ENCODE measurements around the gene METTL15. TPM values are rescaled to one million over a fixed set of nuclear protein-coding genes. Genes with fewer than 3 reads are reported as not detected.

Gene METTL15
- total RNA-seq, 1 donor from 2014 or later, result 27.9 TPM

- Histone ChIP-seq H3K79me2 (ENCODE audit: low read depth) (no peaks in the 10 kb centered on the region), H3K9me3 (ENCODE audit: low read depth) (no peaks in the 10 kb centered on the region), H3F3A (ENCODE audit: low read depth) (no peaks in the 10 kb centered on the region), H2AFZ (replicated peaks) (no peak overlapping the region), H3K4me1 (no peaks in the 10 kb centered on the region), H3K27me3 (no peaks in the 10 kb centered on the region), H3K9ac (no peak overlapping the region), H3K27ac (no peak overlapping the region), H3K36me3 (no peaks in the 10 kb centered on the region), H4K20me1 (ENCODE audit: low read depth) (no peaks in the 10 kb centered on the region), H3K4me3 (no peak overlapping the region), H3K4me2 (no peak overlapping the region)
- Mint-ChIP-seq H3K9me3 (peaks cover 12% of the 10 kb centered on the region), H3K36me3 (peaks cover 9% of the 10 kb centered on the region), H3K27ac (no peak overlapping the region), H3K4me3 (no peak overlapping the region), H3K27me3 (ENCODE audit: insufficient read depth, low read depth) (peaks cover 2% of the 10 kb centered on the region), H3K4me1 (no peaks in the 10 kb centered on the region)
- DNase-seq (ENCODE audit: low spot score), result no peak
- TF ChIP-seq EZH2 (IDR thresholded peaks at IDR 0.05) (no peak), CTCF (IDR thresholded peaks at IDR 0.05) (no peak), EZH2phosphoT487 (IDR thresholded peaks at IDR 0.05) (no peak)
These were observed 133.6 kb downstream of the METTL15 start for GRCh38 chr11:28241760-28242159.

- Mint-ChIP-seq H3K9me3 (peaks cover 6% of the 10 kb centered on the region), H3K27me3 (ENCODE audit: insufficient read depth, low read depth) (peaks cover 2% of the 10 kb centered on the region), H3K27ac (no peak overlapping the region), H3K4me1 (no peaks in the 10 kb centered on the region), H3K36me3 (peaks cover 5% of the 10 kb centered on the region), H3K4me3 (no peak overlapping the region)
- H4K20me1 ChIP-seq (ENCODE audit: low read depth), result no peaks in the 10 kb centered on the region
- TF ChIP-seq EZH2phosphoT487 (IDR thresholded peaks at IDR 0.05), result no peak
- no peak for TF ChIP-seq EZH2 (IDR thresholded peaks at IDR 0.05)
- TF ChIP-seq CTCF (IDR thresholded peaks at IDR 0.05), result no peak
- DNase-seq (ENCODE audit: low spot score), result no peak
- H3K27ac ChIP-seq, result no peak overlapping the region
- H3K9me3 ChIP-seq (ENCODE audit: low read depth), result no peaks in the 10 kb centered on the region
- no peaks in the 10 kb centered on the region for H3K36me3 ChIP-seq
- no peaks in the 10 kb centered on the region for H3K4me1 ChIP-seq
- no peaks in the 10 kb centered on the region for H3K27me3 ChIP-seq
- no peak overlapping the region for H2AFZ ChIP-seq (replicated peaks)
- no peak overlapping the region for H3K4me3 ChIP-seq
- no peaks in the 10 kb centered on the region for H3F3A ChIP-seq (ENCODE audit: low read depth)
- no peak overlapping the region for H3K9ac ChIP-seq
- no peaks in the 10 kb centered on the region for H3K79me2 ChIP-seq (ENCODE audit: low read depth)
- H3K4me2 ChIP-seq, result no peak overlapping the region
These were observed 134.4 kb downstream of the METTL15 start for GRCh38 chr11:28242596-28242995.

GRCh38 chr11:28243061-28243460 is 134.9 kb downstream of the METTL15 start:
- Mint-ChIP-seq H3K9me3 (peaks cover 6% of the 10 kb centered on the region), H3K4me3 (no peak overlapping the region), H3K36me3 (peaks cover 5% of the 10 kb centered on the region), H3K4me1 (no peaks in the 10 kb centered on the region), H3K27me3 (ENCODE audit: insufficient read depth, low read depth) (peaks cover 2% of the 10 kb centered on the region), H3K27ac (no peak overlapping the region)
- Histone ChIP-seq H3K9me3 (ENCODE audit: low read depth) (no peaks in the 10 kb centered on the region), H3K4me1 (no peaks in the 10 kb centered on the region), H3K36me3 (no peaks in the 10 kb centered on the region), H3K79me2 (ENCODE audit: low read depth) (no peaks in the 10 kb centered on the region), H4K20me1 (ENCODE audit: low read depth) (no peaks in the 10 kb centered on the region), H3K9ac (no peak overlapping the region), H3K27ac (no peak overlapping the region), H3F3A (ENCODE audit: low read depth) (no peaks in the 10 kb centered on the region), H3K4me3 (no peak overlapping the region), H3K4me2 (no peak overlapping the region), H3K27me3 (no peaks in the 10 kb centered on the region), H2AFZ (replicated peaks) (no peak overlapping the region)
- no peak for TF ChIP-seq CTCF (IDR thresholded peaks at IDR 0.05)
- TF ChIP-seq EZH2phosphoT487 (IDR thresholded peaks at IDR 0.05), result no peak
- no peak for TF ChIP-seq EZH2 (IDR thresholded peaks at IDR 0.05)
- DNase-seq (ENCODE audit: low spot score), result no peak

Data from neural progenitor cell (in vitro differentiated cells).